Muscle layer of duodenum (tissue), 2 donors: Measurements from ENCODE around the gene GPATCH8.

Experiments used
- H3K27ac ChIP-seq: one replicate; pipeline ENCODE4 v1.7.0; 2013; ENCODE audit warnings: mild to moderate bottlenecking, low read length
- H3K27me3 ChIP-seq: one replicate; pipeline ENCODE4 v1.7.0; 2013; ENCODE audit warnings: low read depth, mild to moderate bottlenecking, control low read depth, low read length
- H3K36me3 ChIP-seq, 2 donors: one replicate each; pipeline ENCODE4 v1.7.0; 2013; ENCODE audit warnings: low read length in 2 of 2, control low read depth in 1 of 2, mild to moderate bottlenecking in 1 of 2; ENCODE audit not compliant: insufficient read depth in 2 of 2, control insufficient read depth in 1 of 2
- H3K4me1 ChIP-seq, 2 donors: one replicate each; pipeline ENCODE4 v1.7.0; 2013; ENCODE audit warnings: low read length in 2 of 2, mild to moderate bottlenecking in 2 of 2, control low read depth in 1 of 2, moderate library complexity in 1 of 2; ENCODE audit not compliant: insufficient read depth in 2 of 2, control insufficient read depth in 1 of 2
- H3K4me3 ChIP-seq, 2 donors: one replicate each; pipeline ENCODE4 v1.7.0; 2013; ENCODE audit warnings: low read length in 2 of 2, low read depth in 1 of 2, mild to moderate bottlenecking in 1 of 2
- H3K9me3 ChIP-seq, 2 donors: one replicate each; pipeline ENCODE4 v1.7.0; 2013; ENCODE audit warnings: low read length in 2 of 2, control low read depth in 1 of 2, mild to moderate bottlenecking in 1 of 2; ENCODE audit not compliant: control insufficient read depth in 1 of 2
- donor health status: healthy.

GPATCH8 gene

GRCh38 chr17:44489581-44489980 lies 13.6 kb downstream of the GPATCH8 start:
- Histone ChIP-seq H3K27ac (no peak overlapping the region), H3K9me3 (no peaks in the 10 kb centered on the region)

DNA sequence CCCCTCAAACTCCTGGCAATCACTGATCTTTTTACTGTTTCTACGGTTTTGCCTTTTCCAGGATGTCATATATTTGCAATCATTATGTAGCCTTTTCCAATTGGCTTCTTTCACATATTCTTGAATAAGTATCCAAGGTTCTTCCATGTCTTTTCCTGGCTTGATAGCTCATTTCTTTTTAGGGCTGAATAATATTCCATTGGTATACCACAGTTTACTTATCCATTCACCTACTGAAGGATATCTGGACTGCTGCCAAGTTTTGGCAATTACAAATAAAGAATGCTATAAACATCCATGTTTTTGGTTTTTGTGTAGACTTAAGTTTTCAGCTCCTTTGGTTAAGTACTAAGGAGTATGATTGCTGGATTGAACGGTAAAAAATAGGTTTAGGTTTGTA lies 16.0 kb downstream of the GPATCH8 start:
- Histone ChIP-seq H3K36me3 (peaks cover 0 to 5% of the 10 kb centered on the region in 2 donors), H3K9me3 (no peaks in the 10 kb centered on the region), H3K4me1 (no peaks in the 10 kb centered on the region), H3K27ac (no peak overlapping the region), H3K27me3 (no peaks in the 10 kb centered on the region), H3K4me3 (no peak overlapping the region)

More at GRCh38 chr17:44489581-44489980, 13.6 kb downstream of the GPATCH8 start:
- no peaks in the 10 kb centered on the region for H3K4me1 ChIP-seq
- no peaks in the 10 kb centered on the region for H3K27me3 ChIP-seq
- no peak overlapping the region for H3K4me3 ChIP-seq
- H3K36me3 ChIP-seq: peaks cover 0 to 5% of the 10 kb centered on the region in 2 donors

DNA sequence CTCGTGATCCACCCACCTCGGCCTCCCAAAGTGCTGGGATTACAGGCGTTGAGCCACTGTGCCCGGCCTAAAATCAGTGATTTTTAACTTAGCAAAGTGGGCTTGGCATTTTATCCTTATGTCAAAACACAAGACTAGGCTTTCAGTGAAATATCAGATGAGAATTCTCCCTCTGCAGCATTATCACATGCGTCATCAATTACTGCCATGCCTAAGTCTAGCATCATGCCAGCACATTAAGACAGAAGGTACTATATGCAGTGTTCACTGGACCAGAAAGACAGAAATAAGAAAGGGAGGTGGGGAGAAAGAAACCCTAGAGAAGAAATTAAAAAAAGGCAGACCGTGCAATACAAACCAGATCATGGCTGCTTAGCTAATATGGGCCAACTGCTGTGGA lies 29.8 kb downstream of the GPATCH8 start:
- no peaks in the 10 kb centered on the region for H3K9me3 ChIP-seq
- no peaks in the 10 kb centered on the region for H3K27me3 ChIP-seq
- no peaks in the 10 kb centered on the region for H3K4me1 ChIP-seq
- no peak overlapping the region for H3K27ac ChIP-seq
- no peak overlapping the region for H3K4me3 ChIP-seq
- peaks cover 7 to 8% of the 10 kb centered on the region in 2 donors for H3K36me3 ChIP-seq

DNA sequence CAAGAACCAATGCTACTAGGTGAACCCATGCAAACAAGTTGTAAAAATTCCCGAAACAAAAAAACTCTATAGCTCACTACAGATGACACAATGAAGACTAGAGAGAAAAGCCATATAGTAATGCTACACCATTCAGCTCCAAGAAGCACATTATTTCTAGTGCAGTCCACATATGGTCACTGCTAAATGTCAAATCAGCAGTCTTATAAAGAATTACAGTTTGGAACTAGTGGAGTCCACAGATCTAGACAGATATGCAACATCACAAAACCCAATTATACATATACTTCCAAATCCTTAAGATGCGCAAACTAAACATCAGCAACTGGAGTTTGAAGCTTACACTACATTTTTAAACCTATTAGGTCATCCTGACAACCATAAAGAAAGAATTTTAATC lies 33.5 kb downstream of the GPATCH8 start:
- Histone ChIP-seq H3K27me3 (no peaks in the 10 kb centered on the region), H3K27ac (no peak overlapping the region), H3K9me3 (peaks cover 0 to 2% of the 10 kb centered on the region in 2 donors), H3K4me1 (peaks cover 0 to 23% of the 10 kb centered on the region in 2 donors), H3K4me3 (no peak overlapping the region), H3K36me3 (peaks cover 7 to 8% of the 10 kb centered on the region in 2 donors)

DNA sequence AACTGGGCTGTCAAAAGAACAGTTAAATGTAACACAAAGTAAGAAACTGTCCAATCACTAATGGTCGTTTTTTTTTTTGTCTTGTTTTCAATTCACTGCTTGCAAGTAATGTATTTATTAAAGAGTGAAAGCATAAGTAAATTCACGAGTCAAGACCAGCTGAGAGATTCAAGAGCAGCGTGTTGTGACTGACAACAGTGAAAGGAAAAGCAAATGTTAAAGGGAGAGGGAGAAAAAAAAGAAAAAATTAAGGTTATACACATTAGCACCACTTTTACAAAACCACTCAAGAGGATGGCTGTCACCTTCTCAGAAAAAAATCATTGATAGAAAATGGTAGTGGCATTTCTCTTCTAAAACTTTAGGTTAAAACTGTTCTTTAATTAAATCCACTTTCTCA lies 36.1 kb downstream of the GPATCH8 start:
- H3K4me1 ChIP-seq: peaks cover 0 to 32% of the 10 kb centered on the region in 2 donors
- H3K27me3 ChIP-seq: no peaks in the 10 kb centered on the region
- H3K9me3 ChIP-seq: peaks cover 0 to 2% of the 10 kb centered on the region in 2 donors
- H3K36me3 ChIP-seq: peaks cover 3 to 4% of the 10 kb centered on the region in 2 donors
- H3K27ac ChIP-seq: no peak overlapping the region
- no peak overlapping the region for H3K4me3 ChIP-seq

DNA sequence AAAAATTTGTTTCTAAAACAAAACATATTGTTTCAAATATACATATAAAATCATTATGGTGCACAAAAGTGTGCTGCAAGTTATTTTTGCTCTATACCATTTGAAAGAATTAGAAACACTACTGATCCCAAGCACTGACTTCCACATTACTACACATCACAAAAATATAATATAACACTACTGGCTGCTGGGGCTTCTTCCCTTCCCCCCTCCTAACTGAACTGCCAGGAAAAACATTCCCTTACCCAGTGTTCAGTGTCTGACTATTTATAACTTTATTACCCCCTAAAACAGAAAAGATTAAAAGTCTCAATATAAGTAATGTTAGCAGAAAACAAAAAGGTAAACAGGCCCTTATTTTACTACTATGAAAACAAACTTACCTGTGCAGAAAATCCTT lies 36.9 kb downstream of the GPATCH8 start:
- Histone ChIP-seq H3K4me1 (peaks cover 0 to 32% of the 10 kb centered on the region in 2 donors), H3K27me3 (no peaks in the 10 kb centered on the region), H3K9me3 (peaks cover 0 to 2% of the 10 kb centered on the region in 2 donors), H3K4me3 (no peak overlapping the region), H3K36me3 (peaks cover 5% of the 10 kb centered on the region in 2 donors), H3K27ac (no peak overlapping the region)

DNA sequence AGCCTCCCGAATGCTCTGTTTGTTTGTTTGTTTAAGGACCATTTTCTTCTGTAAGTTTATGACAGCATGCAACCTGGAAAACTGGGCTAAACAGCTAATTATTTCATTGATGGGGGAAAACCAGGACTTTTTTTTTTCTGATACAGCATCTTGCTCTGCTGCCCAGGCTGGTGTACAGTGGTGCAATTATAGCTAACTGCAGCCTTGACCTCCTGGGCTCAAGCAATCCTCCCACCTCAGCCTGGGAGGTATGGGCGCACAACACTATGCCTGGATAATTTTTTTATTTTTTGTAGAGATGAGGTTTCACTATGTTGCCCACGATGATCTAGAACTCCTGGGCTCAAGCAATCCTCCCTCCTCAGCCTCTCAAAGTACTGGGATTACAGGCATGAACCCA lies 37.3 kb downstream of the GPATCH8 start:
- H3K27ac ChIP-seq: no peak overlapping the region
- peaks cover 0 to 32% of the 10 kb centered on the region in 2 donors for H3K4me1 ChIP-seq
- H3K36me3 ChIP-seq: peaks cover 5% of the 10 kb centered on the region in 2 donors
- peaks cover 0 to 2% of the 10 kb centered on the region in 2 donors for H3K9me3 ChIP-seq
- no peaks in the 10 kb centered on the region for H3K27me3 ChIP-seq
- no peak overlapping the region for H3K4me3 ChIP-seq

GRCh38 chr17:44465276-44465675 lies 37.9 kb downstream of the GPATCH8 start:
- peaks cover 0 to 32% of the 10 kb centered on the region in 2 donors for H3K4me1 ChIP-seq
- H3K9me3 ChIP-seq: peaks cover 0 to 2% of the 10 kb centered on the region in 2 donors
- H3K27ac ChIP-seq: no peak overlapping the region
- H3K36me3 ChIP-seq: peaks cover 5% of the 10 kb centered on the region in 2 donors
- H3K27me3 ChIP-seq: no peaks in the 10 kb centered on the region
- no peak overlapping the region for H3K4me3 ChIP-seq

- Histone ChIP-seq H3K27ac (no peak overlapping the region), H3K27me3 (no peaks in the 10 kb centered on the region), H3K4me3 (no peak overlapping the region), H3K4me1 (peaks cover 0 to 32% of the 10 kb centered on the region in 2 donors), H3K36me3 (peaks cover 5% of the 10 kb centered on the region in 2 donors), H3K9me3 (peaks cover 0 to 2% of the 10 kb centered on the region in 2 donors)
Measured at GRCh38 chr17:44464037-44464436, 39.2 kb downstream of the GPATCH8 start.

DNA sequence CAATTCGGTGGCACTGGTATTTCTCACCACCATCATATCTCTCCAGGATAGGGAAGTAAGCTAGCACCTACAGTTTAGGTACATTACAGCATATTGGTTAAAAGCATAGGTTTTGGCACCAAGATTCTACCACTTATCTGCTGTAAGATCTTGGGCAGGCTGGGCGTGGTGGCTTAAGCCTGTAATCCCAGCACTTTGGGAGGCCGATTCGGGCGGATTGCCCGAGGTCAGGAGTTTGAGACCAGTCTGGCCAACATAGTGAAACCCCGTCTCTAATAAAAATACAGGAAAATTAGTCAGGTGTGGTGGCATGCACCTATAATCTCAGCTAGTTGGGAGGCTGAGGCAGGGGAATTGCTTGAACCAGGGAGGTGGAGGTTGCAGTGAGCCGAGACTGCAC lies 51.4 kb downstream of the GPATCH8 start:
- H3K27me3 ChIP-seq: no peaks in the 10 kb centered on the region

DNA sequence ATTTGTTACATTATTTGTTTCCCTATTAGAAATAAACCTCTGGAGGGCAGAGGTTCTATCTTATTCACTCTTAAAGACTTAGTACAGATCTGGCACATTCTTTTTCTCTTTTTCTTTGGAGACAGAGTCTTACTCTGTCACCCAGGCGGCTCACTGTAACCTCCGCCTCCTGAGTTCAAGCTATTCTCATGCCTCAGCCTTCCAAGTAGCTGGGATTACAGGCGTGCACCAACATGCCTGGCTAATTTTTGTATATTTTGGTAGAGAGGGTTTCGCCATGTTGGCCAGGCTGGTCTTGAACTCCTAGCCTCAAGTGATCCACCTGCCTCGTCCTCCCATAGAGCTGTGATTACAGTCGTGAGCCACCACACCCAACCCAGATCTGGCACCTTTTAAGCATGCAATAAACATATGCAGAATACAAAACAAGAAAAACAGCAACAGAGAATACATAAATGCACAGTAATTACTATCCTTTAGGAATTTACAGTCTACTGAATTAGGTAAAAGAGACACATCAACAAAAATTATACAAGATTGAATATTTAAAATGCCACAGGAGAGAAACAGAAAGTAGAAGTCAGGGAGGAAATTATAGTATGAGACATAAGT lies 52.1 kb downstream of the GPATCH8 start:
- Histone ChIP-seq H3K9me3 (no peaks in the 10 kb centered on the region), H3K27me3 (no peaks in the 10 kb centered on the region), H3K27ac (no peak overlapping the region), H3K4me1 (no peaks in the 10 kb centered on the region), H3K36me3 (peaks cover 0 to 4% of the 10 kb centered on the region in 2 donors), H3K4me3 (no peak overlapping the region)

More for the DNA sequence above, 51.4 kb downstream of the GPATCH8 start:
- no peaks in the 10 kb centered on the region for H3K4me1 ChIP-seq
- peaks cover 0 to 4% of the 10 kb centered on the region in 2 donors for H3K36me3 ChIP-seq
- no peak overlapping the region for H3K4me3 ChIP-seq
- H3K27ac ChIP-seq: no peak overlapping the region
- no peaks in the 10 kb centered on the region for H3K9me3 ChIP-seq

GRCh38 chr17:44448412-44448811 lies 54.8 kb downstream of the GPATCH8 start:
- Histone ChIP-seq H3K9me3 (no peaks in the 10 kb centered on the region), H3K27me3 (no peaks in the 10 kb centered on the region), H3K4me1 (no peaks in the 10 kb centered on the region), H3K4me3 (no peak overlapping the region), H3K27ac (no peak overlapping the region), H3K36me3 (peaks cover 0 to 4% of the 10 kb centered on the region in 2 donors)
